HG02870 (cell line): ENCODE results near the gene MPZL1.

ENCODE experiments used
- ATAC-seq: cut with Tn5 transposase; IDR thresholded peaks from one replicate; pipeline ENCODE4 v1.9.1; 2021; ENCODE audit warnings: mild to moderate bottlenecking, moderate library complexity; ENCODE audit not compliant: unreplicated experiment

MPZL1 gene

GRCh38 chr1:167695147-167695546, 26.6 kb upstream of the MPZL1 start:
- ATAC-seq: no peak

GRCh38 chr1:167695756-167696561, 25.8 kb upstream of the MPZL1 start:
- ATAC-seq: no peak

GRCh38 chr1:167697667-167698141, 24.1 kb upstream of the MPZL1 start:
- ATAC-seq: no peak

GRCh38 chr1:167698313-167698712, 23.5 kb upstream of the MPZL1 start:
- ATAC-seq: no peak

- no peak for ATAC-seq
These were observed 20.3 kb upstream of the MPZL1 start for GRCh38 chr1:167701510-167701909.

GRCh38 chr1:167703557-167703956, 18.2 kb upstream of the MPZL1 start:
- ATAC-seq: no peak

- ATAC-seq: no peak
These were observed 17.1 kb upstream of the MPZL1 start for GRCh38 chr1:167704715-167705114.

GRCh38 chr1:167705250-167705649, 16.5 kb upstream of the MPZL1 start:
- no peak for ATAC-seq

- ATAC-seq: no peak
These were observed 15.4 kb upstream of the MPZL1 start for GRCh38 chr1:167706363-167706762.

GRCh38 chr1:167706931-167707877, 14.6 kb upstream of the MPZL1 start:
- peak; percentile 65 for ATAC-seq

GRCh38 chr1:167707942-167708341, 13.8 kb upstream of the MPZL1 start:
- no peak for ATAC-seq

GRCh38 chr1:167708940-167709389, 12.8 kb upstream of the MPZL1 start:
- ATAC-seq: no peak

GRCh38 chr1:167710836-167711235, 10.9 kb upstream of the MPZL1 start:
- ATAC-seq: no peak

- no peak for ATAC-seq
These were observed 10.0 kb upstream of the MPZL1 start for GRCh38 chr1:167711797-167712196.

GRCh38 chr1:167713330-167714081, 8.3 kb upstream of the MPZL1 start:
- ATAC-seq: no peak

- no peak for ATAC-seq
These were observed 7.7 kb upstream of the MPZL1 start for GRCh38 chr1:167714098-167714438.

- ATAC-seq: peak; percentile 44
These were observed 7.2 kb upstream of the MPZL1 start for GRCh38 chr1:167714439-167715156.

- ATAC-seq: peak; percentile 35
These were observed 6.4 kb upstream of the MPZL1 start for GRCh38 chr1:167715157-167715999.

GRCh38 chr1:167716000-167716271, 5.8 kb upstream of the MPZL1 start:
- no peak for ATAC-seq

- no peak for ATAC-seq
These were observed 4.4 kb upstream of the MPZL1 start for GRCh38 chr1:167717351-167717750.
